Activated naive CD4-positive, alpha-beta T cell treated with anti-CD3 and anti-CD28 coated beads, Interleukin-2, amount 50 U/mL, for 16 hours (primary cell): ENCODE data around the gene NKAIN4.

Experiments used
- DNase-seq: peaks from one replicate; pipeline ENCODE4 v3.0.0-alpha.2; 2020

NKAIN4 gene

GRCh38 chr20:63287697-63288580, 33.7 kb upstream of the NKAIN4 start:
- DNase-seq = no peak

DNA sequence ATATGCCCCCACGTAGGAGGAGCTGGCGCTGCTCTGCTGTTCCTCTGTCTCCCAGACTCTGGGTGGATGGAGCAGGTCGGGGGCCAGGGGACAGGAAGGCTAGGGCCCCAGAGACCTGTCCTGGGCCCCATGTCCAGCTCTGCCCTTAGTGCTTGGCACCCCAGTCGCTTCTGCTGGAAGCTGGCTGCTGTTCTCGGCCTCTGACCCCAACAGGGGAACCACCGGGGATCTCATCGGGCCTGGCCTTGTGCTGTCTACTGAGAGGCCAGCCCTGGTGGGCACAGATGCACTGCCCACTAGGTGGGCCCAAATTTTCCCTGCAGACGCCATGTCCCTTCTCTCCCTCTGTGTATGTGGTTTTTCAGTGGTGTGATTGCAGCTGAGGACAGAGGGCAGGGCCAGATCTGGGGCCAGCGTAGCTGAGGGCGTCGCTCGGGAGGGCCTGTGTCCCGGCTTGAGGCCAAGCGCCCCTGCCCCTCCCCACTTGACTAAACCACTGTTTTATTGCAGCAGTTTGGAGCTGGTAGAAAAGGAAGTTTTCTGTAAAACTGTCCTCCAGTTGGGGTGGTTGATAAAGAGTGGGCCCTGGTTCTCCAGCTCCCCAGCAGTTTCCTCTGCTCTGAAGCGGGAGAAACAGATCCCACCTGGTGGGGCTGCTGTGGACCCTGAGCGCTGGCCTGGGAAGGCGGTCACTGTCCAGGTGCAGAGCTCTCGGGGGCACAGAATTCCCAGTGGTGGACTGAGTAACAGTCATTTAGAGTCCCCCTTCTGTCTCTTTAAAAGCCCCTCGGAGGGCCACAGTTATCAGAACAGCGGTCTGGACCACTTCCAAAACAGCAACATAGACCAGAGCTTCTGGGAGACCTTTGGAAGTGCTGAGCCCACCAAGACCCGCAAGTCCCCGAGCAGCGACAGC, 32.8 kb upstream of the NKAIN4 start:
- DNase-seq = no peak

GRCh38 chr20:63285636-63286615, 31.7 kb upstream of the NKAIN4 start:
- DNase-seq = no peak

DNA sequence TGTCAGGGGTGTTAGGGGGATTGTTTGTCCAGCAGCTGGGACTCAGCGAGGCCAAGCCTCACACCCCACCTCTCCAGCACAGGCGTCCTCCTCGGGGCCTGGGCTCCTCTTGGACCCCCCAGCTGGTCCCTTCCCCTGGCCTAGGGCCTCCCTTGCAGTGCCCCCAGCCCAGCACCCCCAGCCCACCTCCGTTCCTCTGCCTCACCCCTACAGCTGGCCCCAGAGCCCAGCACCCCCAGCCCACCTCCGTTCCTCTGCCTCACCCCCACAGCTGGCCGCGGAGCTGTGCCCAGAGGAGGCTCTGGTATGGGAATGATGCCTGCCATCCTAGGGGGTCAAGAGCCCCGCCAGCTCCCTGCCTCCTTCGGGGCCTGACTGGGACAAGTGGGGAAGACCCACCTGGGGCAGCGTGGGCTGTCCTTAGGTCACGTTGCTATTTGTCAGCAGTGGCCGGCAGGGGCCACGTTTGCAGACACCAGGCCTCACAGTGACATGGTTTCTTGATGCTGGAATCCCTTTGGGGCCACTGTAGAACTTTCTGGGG, 30.8 kb upstream of the NKAIN4 start:
- DNase-seq = no peak

DNA sequence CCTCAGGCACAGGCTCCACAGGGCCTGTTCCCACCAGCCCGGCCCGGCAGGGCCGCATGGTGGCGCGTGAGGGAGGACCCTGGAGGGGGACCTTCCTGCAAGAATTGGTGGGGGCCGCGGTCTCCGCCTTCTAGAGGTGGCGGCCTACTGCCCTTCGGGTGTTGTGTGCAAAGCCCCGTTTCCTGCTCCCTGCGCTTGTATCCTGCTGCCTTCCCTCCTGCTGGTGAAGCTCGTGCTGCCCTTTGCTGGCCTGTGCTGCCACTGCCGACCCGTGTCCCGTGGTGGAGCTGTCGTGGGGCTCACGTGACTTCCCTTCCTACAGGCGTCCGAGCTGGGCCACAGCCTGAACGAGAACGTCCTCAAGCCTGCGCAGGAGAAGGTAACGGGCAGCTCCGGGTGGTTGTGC, 30.3 kb upstream of the NKAIN4 start:
- no peak for DNase-seq

DNA sequence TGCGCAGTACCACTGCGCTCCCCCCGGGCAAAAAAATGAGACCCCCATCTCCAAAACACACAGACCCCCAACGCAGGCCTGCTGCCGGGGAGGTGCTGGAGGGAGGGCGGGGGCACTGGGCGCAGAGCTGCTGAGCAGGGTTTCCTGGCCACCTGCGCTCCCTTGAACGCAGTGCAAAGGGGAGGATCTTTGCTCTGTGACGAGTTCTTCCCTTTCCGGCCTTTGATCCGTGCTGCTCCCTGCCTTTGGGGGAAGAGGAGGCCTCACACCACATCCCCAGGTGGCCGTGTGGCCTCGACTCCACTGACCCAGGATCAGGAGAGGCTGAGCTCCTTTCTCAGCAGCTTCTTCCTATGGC, 29.8 kb upstream of the NKAIN4 start:
- DNase-seq = no peak

- no peak for DNase-seq
These were observed 29.3 kb upstream of the NKAIN4 start for GRCh38 chr20:63283397-63284082.

DNA sequence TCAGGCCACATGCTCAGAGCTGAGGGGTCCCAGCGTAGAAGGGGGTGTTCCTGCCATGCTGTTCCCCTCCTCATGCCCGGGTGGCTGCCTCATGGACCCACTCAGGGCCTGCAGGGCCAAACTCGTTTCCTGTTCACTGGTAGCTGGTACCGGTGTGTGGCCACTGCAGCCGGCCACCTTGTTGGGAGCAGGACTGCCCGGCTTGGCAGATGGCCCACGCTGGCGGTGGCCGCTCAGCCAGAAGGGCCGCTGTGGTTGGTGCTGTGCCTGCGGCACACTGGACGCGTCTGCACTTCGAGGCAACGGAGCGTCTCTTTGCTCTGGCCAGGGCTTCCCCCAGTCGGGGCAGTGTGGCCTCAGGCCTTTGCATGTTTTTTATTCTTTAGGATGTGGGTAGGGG, 28.7 kb upstream of the NKAIN4 start:
- no peak for DNase-seq

GRCh38 chr20:63281742-63282665, 27.7 kb upstream of the NKAIN4 start:
- no peak for DNase-seq

DNA sequence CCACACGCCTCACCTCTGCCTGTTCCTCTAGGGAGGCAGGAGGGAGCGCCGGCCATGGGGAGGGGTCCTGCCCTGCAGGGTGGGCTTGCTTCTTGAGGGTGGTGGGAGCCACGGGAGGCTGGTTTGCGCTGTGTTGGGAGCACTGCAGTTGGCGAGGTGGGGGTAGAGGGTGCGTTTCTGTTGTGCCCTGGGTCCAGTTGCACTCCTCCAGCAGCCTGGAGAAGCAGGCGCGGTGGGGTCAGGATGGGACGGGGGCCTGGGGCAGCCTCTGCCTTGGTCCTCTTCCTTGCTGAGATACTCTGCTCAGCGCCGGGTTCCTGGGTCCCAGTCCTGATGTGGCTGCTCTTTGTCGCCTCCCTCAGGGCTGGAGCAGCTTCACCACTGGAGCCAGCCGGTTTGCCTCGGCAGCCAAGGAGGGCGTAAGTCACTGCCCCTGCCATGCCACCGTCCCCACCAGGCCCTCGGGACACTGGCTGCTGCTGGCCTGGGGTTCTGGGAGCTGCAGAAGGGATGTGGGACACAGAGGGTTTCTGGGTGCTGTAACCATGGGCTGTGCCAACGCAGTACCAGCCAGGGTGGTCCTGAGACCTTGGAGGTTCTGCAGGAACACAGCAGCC, 26.8 kb upstream of the NKAIN4 start:
- no peak for DNase-seq

GRCh38 chr20:63280371-63280770, 26.1 kb upstream of the NKAIN4 start:
- DNase-seq = no peak

DNA sequence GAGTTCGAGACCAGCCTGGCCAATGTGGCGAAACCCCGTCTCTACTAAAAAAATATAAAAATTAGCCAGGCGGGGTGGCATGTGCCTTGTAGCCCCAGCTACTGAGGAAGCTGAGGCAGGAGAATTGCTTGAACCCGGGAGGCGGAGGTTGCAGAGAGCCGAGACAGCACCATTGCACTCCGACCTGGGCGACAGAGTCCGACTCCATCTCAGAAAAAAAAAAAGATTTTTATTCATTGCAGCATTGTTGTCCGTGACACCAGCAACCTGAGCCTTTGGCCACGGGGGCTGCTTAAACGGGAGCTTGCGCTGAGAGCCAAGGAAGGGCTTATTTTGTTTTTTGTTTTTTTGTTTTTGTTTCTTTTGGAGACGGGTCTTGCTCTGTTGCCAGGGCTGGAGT, 25.7 kb upstream of the NKAIN4 start:
- no peak for DNase-seq

DNA sequence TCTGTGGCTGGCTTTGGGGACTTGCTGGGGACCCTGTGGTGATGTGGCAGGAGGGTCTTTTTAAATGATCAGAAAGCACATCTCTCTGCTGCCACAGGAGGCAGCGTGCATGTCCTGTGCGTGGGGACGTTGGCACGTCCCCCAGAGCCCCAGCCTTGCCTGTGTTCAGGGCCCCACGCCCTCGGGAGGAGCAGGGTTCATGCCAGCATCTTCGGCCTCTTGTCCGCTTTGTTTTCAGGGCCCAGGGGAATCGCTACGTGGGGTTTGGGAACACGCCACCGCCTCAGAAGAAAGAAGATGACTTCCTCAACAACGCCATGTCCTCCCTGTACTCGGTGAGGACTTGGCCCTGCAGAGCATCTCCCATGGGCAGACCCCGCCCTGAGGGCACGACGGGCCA, 24.4 kb upstream of the NKAIN4 start:
- no peak for DNase-seq

- no peak for DNase-seq
These were observed 23.4 kb upstream of the NKAIN4 start for GRCh38 chr20:63277466-63278272.

- DNase-seq = no peak
These were observed 22.7 kb upstream of the NKAIN4 start for GRCh38 chr20:63276956-63277355.

DNA sequence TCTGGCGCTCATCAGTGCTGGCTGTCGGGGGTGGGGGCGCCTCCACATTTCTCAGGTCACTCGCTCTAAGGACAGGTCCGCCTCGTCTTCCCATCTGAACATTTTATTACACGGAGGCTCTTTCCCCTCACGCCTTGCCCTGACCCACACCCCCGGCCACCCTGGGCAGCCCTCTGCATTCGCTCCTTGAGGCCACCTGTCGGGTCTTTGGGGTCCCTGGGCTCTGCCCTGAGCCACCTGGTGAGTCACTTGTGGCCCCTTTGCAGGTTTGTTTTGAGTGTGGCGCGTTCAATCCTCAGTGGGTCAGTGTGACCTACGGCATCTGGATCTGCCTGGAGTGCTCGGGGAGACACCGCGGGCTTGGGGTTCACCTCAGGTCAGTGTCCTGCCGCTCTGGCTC, 21.6 kb upstream of the NKAIN4 start:
- no peak for DNase-seq

DNA sequence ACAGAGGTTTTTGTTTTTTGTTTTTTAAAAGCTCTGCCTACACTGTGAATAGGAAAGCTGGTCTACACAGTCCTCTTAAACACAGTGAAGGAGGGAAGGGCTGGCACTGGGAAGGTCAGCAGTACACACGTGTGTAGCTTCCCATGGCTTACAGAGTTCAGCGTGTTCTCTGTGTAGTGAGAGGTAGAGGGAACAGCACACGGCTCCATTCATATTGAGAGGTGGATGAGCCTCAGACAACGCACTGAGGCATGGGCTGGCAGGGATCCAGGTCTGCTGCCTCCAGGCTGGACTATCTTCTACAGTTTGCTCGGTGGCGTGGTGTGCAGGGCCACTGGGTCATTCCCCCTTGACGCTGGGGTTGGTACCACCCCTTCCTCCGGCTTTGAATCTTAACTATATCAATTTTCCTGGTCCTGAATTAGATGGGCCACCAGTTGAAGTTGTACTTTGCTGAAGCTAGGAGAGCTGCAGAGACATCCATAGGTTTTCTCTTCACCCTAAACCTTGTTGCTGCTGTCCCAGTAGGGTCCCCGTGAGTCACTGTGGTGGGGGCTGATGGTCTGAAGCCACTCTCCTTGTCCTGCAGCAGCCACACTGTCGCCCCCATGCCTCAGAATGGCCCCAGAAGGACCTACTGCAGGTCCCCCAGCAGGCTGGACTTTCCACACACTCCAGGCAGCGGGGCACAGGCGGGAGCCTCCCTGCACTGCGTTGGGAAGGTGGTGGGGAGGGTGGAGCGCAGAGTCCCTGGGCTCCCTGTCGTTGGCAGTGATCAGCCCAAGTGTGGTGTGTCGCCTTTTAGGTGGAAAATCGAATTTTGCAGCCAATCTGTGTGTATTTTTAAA, 20.3 kb upstream of the NKAIN4 start:
- no peak for DNase-seq

DNA sequence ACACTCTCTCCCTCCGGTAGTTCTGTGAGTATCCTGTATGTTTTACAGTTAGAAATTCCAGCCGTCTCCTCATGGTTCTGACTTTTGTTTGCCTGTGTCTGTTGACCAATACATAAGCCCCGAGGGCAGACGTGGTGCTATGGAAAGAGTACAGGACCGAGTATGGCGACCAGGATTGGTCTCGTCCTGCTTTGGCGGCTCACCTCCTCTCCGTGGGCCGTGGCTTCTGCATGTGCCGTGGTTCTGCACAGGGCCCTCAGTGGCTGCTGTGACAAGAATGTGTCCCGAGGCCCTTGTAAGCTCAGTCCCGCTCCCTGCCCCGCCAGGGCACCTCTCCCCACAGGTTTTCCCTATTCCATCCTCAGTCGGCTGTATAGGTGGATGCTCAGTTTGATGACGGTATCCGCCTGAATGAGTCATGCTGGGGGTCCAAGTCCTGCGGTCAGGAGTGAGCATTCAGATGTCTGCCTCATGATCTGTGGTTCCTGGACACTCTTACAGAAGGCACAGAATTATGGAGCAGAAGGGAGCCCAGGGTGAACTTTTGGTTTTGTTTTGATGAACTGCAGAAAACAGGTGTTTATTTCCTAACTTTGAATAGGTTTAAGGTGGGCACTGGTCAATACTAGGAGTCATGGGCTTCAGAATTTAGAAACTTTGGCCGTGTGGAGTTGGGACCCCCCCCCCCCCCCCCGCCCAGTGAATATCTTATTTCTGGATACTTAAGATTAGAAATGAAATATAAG, 19.5 kb upstream of the NKAIN4 start:
- no peak for DNase-seq
